ENCODE measurements around the gene KCNIP1.

The KCNIP1 gene

GRCh38 chr5:170642066-170642735 lies 138.4 kb downstream of the KCNIP1 start:
- DNase-seq (ENCODE audit: low read depth): no peak

DNA sequence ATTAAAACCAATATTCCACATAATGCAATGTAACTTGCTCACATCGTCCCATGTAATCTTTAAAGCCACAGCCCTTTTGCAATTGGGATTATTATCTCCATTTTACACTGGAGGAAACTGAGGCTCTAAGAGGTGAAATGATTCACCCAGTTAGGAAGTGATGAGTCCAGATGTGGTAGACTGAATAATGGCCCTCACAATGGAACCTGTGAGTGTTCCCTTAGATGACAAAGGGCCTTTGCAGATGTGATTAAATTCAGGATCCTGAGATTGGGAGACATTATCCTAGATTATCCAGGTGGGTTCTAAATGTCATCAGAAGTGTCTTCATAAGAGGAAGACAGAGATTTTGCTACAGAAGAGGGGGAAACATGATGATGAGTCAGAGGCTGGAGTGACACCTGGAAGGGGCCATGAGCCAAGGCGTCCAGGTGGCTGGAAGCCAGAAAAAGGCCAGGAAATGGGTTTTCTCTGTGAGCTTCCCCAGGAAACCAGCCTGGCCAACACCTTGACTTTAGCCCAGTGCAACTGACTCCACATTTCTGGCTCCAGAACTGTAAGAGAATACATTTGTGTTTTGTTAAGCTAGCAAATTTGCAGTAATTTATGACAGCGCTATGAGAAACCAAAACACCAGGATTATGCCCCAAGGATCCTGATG lies 139.1 kb downstream of the KCNIP1 start:
- no peak for DNase-seq (ENCODE audit: low read depth)

DNA sequence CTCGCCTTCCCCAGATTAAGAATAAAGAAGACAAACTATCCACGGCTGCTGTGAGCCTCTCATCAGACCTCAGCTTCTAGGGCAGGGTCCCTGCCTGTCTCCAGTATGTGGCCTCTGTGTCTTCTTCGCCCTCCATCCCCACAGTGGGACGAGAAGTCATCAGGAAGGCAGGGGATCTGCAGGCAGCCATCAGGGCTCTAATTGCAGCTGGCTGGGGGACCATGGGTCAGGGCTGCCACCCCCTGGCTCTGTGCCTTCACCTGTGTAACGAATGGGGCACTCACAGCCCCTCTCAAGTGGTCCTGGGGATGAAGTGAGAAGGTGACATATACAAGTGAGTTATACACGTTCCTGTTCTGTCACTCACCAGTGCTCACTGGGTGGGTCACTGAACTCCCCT lies 139.8 kb downstream of the KCNIP1 start:
- no peak for DNase-seq (ENCODE audit: low read depth)

GRCh38 chr5:170644501-170644900 lies 140.7 kb downstream of the KCNIP1 start:
- DNase-seq (ENCODE audit: low read depth): no peak

DNA sequence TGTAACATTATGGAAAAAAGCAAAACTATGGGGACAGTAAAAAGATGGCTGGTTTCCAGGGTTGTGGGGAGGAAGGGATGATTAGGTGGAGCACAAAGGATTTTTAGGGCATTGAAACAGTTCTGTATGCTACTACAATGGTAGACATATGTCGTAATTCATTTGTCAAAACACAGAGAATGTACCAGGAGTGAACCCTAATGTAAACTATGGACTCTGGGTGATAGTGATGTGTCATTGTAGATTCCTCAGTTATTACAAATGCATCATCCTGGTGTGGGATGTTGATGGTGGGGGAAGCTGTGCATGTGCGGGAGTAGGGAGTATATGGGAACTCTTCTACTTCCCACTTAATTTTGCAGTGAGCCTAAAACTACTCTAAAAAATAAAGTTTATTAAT lies 144.7 kb downstream of the KCNIP1 start:
- DNase-seq (ENCODE audit: low read depth): no peak

DNA sequence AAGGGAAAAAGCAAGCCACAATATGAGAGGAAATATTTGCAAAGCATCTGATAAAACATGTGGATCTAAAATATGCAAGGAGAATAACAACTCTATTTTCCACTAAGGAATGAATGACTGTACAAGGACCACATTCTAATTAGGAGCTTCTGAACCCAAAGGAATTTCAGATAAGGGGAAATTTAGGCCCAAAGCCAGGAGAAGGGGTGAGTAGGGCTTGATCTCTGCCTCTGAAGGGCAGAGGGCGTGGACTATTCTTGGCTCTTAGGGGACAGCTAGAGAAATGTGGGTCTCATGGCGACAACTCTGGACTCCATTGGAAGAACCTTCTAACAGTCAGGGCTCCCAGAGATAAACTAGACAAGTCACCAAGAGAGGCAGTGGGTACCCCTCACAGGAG lies 147.0 kb downstream of the KCNIP1 start:
- DNase-seq (ENCODE audit: low read depth): no peak

DNA sequence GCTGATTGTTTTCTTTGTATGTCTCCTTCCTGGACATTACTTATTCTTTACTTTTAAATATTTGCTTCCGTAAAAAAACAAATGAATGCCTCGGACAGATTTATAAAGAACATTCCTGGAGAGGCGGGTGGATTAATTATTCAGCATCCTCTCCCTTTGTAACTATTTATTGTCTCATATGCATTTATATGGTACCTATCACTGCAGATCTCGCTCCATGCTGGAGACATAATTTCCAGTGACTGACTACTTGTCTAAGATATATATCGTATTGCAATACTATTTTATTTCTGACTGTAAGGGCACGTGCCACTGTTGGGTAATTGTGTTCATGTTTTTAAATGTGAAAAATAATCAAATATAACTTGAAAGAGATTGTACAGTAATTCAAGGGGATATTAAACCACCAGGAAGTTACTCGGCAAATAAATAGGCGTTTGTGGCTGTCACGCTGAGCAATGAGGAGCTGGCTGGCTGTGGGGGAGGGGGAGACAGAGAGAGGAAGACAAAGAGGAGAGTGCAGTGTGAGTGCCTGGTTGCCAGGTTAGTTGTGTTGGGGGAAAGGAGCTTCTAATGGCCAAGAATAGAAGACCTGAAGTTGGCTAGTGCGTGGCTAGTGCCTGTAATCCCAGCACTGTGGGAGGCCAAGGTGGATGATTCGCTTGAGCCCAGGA lies 147.9 kb downstream of the KCNIP1 start:
- DNase-seq (ENCODE audit: low read depth): no peak

DNA sequence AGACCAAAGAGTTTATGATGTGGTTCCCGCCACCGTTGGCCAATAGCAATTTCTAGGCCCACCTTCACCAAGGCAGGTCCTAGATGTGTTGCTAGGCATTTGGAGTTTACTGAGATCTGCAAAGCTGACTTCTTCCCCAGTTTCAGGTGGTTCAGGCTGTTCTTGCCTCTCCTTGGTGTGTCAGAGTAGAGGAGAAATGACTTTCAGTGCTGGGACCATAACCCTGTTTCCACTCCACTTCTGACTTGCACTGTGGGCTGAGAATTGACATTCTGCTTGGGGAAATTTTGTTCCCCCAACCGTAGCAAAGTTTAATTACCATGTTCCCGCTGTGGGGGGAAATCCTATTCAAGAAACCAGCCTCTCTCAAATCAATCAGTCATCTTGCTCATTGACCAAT lies 151.7 kb downstream of the KCNIP1 start:
- DNase-seq (ENCODE audit: low read depth): no peak

DNA sequence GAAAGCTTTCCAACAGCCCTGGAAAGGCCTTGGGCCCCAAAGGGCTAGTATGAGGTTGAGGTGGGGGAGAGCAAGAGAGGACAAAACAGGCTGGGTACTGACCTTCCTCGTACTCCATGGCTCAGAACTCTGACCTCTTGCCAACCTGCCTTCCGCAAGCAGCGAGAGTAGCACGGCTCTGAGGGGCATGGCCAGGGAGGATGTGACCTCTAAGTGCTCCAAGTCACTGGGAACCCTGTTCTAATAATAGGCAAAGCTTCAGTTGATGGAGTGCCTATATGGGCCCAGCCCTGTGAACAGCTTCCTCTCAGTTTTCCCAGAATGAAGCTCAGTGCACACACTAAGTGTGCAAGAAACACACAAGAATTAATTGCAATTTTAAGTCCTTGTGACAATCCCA lies 152.1 kb downstream of the KCNIP1 start:
- no peak for DNase-seq (ENCODE audit: low read depth)

DNA sequence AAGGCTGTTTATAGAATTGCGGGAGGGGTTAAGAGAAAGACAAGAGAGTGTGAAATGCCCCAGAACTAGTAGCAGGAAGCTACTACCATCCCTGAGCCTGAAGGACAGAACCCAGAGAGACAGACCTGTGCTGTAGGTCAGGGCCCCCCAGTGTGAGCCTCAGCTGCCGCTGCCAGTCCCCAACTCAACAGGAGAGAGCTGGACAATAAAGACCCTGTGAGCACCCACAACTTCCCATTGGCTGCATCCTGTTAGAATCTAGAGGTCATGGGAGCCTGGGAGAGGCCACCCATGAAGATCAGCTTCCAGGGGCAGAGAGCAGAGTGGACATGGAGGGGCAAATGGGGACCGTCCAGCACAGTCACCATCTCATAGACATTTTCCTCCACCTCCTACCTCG lies 152.5 kb downstream of the KCNIP1 start:
- no peak for DNase-seq (ENCODE audit: low read depth)

GRCh38 chr5:170660531-170660930 lies 156.7 kb downstream of the KCNIP1 start:
- DNase-seq (ENCODE audit: low read depth): no peak

GRCh38 chr5:170662966-170663365 lies 159.1 kb downstream of the KCNIP1 start:
- no peak for DNase-seq (ENCODE audit: low read depth)

GRCh38 chr5:170678811-170679210 lies 175.0 kb downstream of the KCNIP1 start:
- no peak for DNase-seq (ENCODE audit: low read depth)

DNA sequence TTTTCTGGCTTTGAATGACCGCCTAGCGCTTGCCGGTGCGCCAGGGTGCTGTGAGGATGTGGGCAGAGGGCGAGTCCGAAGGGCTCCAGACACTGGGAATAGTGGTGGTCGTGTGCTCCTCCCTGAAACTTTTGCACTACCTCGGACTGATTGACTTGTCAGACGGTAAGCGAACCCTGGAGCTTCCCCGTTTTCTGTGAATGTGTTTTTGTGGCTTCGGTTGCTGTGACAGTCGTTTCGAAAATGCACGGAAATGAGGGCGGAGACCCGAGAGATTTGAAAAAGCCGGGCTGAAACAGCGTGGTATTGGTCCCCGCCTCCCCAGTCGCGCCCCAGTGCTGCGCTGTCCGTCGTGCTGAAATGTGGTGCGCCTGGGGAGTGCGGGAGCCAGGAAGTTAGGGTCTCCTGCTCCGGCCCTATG lies 177.2 kb downstream of the KCNIP1 start:
- no peak for DNase-seq (ENCODE audit: low read depth)

- no peak for DNase-seq (ENCODE audit: low read depth)
Measured at GRCh38 chr5:170691657-170692056, 187.8 kb downstream of the KCNIP1 start.

GRCh38 chr5:170693701-170694100 lies 189.9 kb downstream of the KCNIP1 start:
- no peak for DNase-seq (ENCODE audit: low read depth)

- no peak for DNase-seq (ENCODE audit: low read depth)
Measured at GRCh38 chr5:170694911-170695310, 191.1 kb downstream of the KCNIP1 start.

- no peak for DNase-seq (ENCODE audit: low read depth)
Measured at GRCh38 chr5:170697031-170697430, 193.2 kb downstream of the KCNIP1 start.

- DNase-seq (ENCODE audit: low read depth): no peak
Measured at GRCh38 chr5:170700503-170700902, 196.7 kb downstream of the KCNIP1 start.

GRCh38 chr5:170701334-170701733 lies 197.5 kb downstream of the KCNIP1 start:
- no peak for DNase-seq (ENCODE audit: low read depth)

- no peak for DNase-seq (ENCODE audit: low read depth)
Measured at GRCh38 chr5:170704417-170705192, 200.8 kb downstream of the KCNIP1 start.

DNA sequence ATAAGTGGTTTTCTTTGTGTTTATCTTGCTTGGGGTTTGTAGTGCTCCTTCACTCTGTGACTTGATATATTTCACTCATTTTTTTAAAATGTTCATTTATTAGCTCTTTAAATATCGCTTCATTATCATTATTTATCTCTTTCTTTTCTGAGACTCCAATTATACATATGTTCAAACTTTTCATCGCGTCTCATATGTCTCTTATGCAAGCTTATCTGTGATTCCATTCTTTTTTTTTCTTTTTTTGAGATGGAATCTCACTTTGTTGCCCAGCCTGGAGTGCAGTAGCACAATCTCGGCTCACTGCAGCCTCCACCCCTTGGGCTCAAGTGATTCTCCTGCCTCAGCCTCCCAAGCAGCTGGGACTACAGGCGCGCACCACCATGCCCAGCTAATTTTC lies 205.8 kb downstream of the KCNIP1 start:
- DNase-seq (ENCODE audit: low read depth): no peak

GRCh38 chr5:170711300-170711699 lies 207.5 kb downstream of the KCNIP1 start:
- no peak for DNase-seq (ENCODE audit: low read depth)

All from fibroblast of gingiva (primary cell).